22Rv1 (cell line): Measurements from ENCODE around the gene BCAP29.

ENCODE experiments used
- H3K27ac ChIP-seq: fragments of 450-650 bp; 2 replicates; pipeline ENCODE4 v1.5.1; 2017
- CTCF ChIP-seq: fragments of 450-650 bp; IDR thresholded peaks from 2 replicates; pipeline ENCODE4 v1.5.1; 2017; ENCODE audit warnings: mild to moderate bottlenecking
- ZFX ChIP-seq: fragments of 450-650 bp; IDR thresholded peaks from 2 replicates; pipeline ENCODE4 v1.6.1; 2017; ENCODE audit warnings: antibody characterized with exemption, borderline replicate concordance

The BCAP29 gene

GRCh38 chr7:107610323-107610722 lies 30.3 kb downstream of the BCAP29 start:
- TF ChIP-seq ZFX (no peak), CTCF (no peak)
- no peak overlapping the region for H3K27ac ChIP-seq

- TF ChIP-seq CTCF (no peak), ZFX (no peak)
- no peak overlapping the region for H3K27ac ChIP-seq
Observed at GRCh38 chr7:107613439-107613838, 33.4 kb downstream of the BCAP29 start.

DNA sequence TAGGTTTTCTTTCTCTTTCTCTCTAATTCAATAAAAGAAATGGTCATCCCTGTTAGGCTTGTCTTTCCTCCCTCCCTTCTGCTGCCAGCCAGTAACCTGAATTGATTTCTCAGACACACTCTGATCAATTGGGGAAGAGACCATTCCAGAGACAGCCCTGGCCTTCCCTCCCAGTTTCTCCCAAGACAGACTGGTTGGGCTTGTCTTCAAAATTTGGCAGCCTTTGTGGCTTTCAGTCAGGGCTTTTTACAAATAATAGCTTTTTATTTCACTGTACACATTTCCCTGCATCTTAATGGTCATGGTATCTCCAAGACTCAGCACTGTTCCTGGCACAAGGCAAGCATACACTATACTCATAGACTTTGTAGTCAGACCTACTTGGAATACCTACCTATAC lies 33.9 kb downstream of the BCAP29 start:
- no peak for TF ChIP-seq CTCF

DNA sequence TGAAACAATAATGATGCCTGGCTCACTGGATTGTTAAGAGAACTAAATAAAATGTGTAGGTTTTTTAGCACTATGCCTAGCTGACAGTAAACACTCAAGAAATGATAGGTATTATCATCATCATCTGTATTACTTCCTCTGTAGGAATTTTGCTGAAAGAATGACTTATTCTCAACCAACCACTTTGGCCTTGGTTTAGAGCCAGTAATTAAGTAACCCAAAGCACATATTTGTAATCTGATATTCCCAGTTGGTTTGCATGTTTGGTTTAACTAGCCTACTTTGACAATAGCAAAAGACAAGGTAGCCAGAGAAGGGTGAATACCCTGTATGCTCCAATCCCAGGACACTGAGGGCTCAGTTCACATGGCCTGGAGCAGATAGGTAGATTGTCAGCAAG lies 34.4 kb downstream of the BCAP29 start:
- H3K27ac ChIP-seq = no peak overlapping the region
- TF ChIP-seq ZFX (no peak), CTCF (no peak)

More for the DNA sequence above, 33.9 kb downstream of the BCAP29 start:
- no peak overlapping the region for H3K27ac ChIP-seq

- H3K27ac ChIP-seq = no peak overlapping the region
- TF ChIP-seq ZFX = no peak
- no peak for TF ChIP-seq CTCF
Observed at GRCh38 chr7:107615910-107616680, 36.0 kb downstream of the BCAP29 start.

DNA sequence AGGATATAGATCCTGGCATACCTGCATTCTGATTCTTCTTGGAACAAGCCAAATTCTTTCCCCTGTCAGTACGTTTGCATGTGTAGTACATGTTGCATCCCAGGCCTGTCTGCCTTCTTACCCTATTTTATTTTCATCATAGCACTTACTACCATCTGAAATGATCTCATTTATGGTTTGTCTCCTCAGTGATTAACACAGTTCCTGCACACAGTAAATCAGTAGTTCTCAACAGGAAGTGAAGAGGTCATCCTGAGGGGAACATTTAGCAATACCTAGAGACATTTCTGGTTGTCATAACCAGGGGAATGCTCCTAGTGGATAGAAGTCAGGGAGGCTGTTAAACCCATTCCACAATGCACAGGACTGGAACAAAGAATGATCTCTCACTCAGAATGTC lies 42.4 kb downstream of the BCAP29 start:
- no peak overlapping the region for H3K27ac ChIP-seq
- TF ChIP-seq ZFX (no peak), CTCF (no peak)

- H3K27ac ChIP-seq = no peak overlapping the region
- TF ChIP-seq ZFX (no peak), CTCF (no peak)
Observed at GRCh38 chr7:107622894-107623293, 42.8 kb downstream of the BCAP29 start.
